Mucosa of descending colon (tissue), 3 donors: Measurements from ENCODE around the gene UFD1. TPM values are rescaled to one million over a fixed set of nuclear protein-coding genes. Genes with fewer than 3 reads are reported as not detected.

Experiments
- ATAC-seq: fragments of 200-7000 bp; cut with Tn5 transposase; one replicate; pipeline ENCODE4 v1.9.1; 2020; ENCODE audit warnings: mild to moderate bottlenecking, moderate library complexity
- DNase-seq, 3 donors: peaks; one replicate each; pipeline ENCODE4 v3.0.0-alpha.2; 2020
- H3K36me3 ChIP-seq: fragments of 200-600 bp; one replicate; pipeline ENCODE4 v1.8.0; 2021; ENCODE audit warnings: low read depth, mild to moderate bottlenecking
- H3K4me1 ChIP-seq: fragments of 200-600 bp; one replicate; pipeline ENCODE4 v1.8.0; 2021; ENCODE audit warnings: low read depth, mild to moderate bottlenecking
- H3K4me3 ChIP-seq: fragments of 200-600 bp; one replicate; pipeline ENCODE4 v1.8.0; 2021; ENCODE audit warnings: mild to moderate bottlenecking
- H3K9me3 ChIP-seq: fragments of 200-600 bp; one replicate; pipeline ENCODE4 v1.8.0; 2021; ENCODE audit warnings: mild to moderate bottlenecking
- intact Hi-C, 2 donors: fragments of 100-400 bp; cut with DNase I in 1 of 2; cut with micrococcal nuclease in 1 of 2; formaldehyde crosslinking; loops; one replicate each; pipeline versions ENCODE4 v1.11.0 to v1.11.1; 2022; cut with DNase I, micrococcal nuclease
- total RNA-seq, 3 donors: library from RNA; stranded (reverse); fragmentation: NEBNext Ultra II Directional in 2 of 3; extraction: Animal tissue kit (Norgen Biotek cat#: 25700) in 2 of 3; gene quantifications; one replicate each; pipeline versions ENCODE4 v1.2.1 to v1.2.4, GENCODE V29; 2021 to 2023
- TF ChIP-seq, protein P1 (sequence below): fragments of 200-600 bp; IDR thresholded peaks from one replicate; pipeline ENCODE4 v1.8.0; 2022; ENCODE audit warnings: antibody characterized with exemption, mild to moderate bottlenecking
- donor health status: DM: no; HTN: no; CAD: no; lungs with moderate emphysema.
- donor health status: DM: no; HTN: no; CAD: no.
- donor health status: DM: no; HTN: yes; CAD: no.

Gene UFD1
- total RNA-seq, 3 donors from 2014 or later, result 48.5 to 71.0 (median 49.9) TPM

DNA sequence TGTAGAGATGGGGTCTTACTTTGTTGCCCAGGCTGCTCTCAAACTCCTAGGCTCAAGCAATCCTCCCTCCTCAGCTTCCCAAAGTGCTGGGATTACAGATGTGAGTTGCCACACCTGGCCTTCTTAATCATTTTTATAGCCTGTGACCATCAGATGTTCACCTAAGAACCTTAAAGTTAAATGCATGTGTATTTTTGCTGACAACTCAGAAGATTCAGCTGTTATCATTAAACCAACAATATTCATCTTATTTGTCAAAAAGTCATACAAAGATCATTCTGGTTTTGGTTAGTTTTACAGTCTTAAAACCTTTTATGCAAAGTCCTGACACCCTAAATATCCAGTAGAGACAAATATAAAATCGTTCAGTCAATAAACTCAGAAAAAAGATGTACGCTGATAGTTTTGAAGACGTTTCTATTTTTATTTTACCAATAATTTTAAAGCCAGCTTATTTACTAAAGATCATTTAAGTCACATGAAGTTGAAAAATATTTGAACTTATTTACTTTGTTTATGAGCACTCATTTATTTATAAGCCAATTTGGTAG is 23.0 kb upstream of the UFD1 start:
- intact Hi-C loops, result no loop called here
- TF ChIP-seq, protein P1, sequence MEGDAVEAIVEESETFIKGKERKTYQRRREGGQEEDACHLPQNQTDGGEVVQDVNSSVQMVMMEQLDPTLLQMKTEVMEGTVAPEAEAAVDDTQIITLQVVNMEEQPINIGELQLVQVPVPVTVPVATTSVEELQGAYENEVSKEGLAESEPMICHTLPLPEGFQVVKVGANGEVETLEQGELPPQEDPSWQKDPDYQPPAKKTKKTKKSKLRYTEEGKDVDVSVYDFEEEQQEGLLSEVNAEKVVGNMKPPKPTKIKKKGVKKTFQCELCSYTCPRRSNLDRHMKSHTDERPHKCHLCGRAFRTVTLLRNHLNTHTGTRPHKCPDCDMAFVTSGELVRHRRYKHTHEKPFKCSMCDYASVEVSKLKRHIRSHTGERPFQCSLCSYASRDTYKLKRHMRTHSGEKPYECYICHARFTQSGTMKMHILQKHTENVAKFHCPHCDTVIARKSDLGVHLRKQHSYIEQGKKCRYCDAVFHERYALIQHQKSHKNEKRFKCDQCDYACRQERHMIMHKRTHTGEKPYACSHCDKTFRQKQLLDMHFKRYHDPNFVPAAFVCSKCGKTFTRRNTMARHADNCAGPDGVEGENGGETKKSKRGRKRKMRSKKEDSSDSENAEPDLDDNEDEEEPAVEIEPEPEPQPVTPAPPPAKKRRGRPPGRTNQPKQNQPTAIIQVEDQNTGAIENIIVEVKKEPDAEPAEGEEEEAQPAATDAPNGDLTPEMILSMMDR, result no peak
- ATAC-seq, result no peak

DNA sequence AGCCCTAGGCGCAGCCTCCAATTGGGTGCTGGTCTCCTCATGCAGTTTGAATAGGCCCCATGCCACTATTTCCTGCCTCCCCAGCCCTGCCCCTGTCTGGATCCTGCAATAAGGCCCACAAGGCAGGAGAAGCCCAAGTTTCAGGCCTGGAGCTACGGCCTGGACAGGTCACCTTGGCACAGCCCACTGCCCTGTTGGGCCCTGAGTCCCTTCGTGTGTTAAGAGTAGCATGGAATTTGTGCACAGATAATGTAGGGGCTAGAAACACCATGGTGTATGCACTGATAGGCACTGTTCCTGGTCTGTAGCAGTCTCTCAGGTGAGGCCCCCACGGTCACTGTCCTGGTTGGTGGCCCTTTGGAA is 20.9 kb upstream of the UFD1 start:
- no peaks in the 10 kb centered on the region for H3K9me3 ChIP-seq
- H3K36me3 ChIP-seq, result no peaks in the 10 kb centered on the region
- DNase-seq (no peak), ATAC-seq (no peak)
- TF ChIP-seq, protein P1, result no peak
- intact Hi-C loops, result no loop called here
- no peaks in the 10 kb centered on the region for H3K4me1 ChIP-seq
- no peak overlapping the region for H3K4me3 ChIP-seq

More for the DNA sequence above, 23.0 kb upstream of the UFD1 start:
- DNase-seq, result no peak
- no peaks in the 10 kb centered on the region for H3K36me3 ChIP-seq
- no peaks in the 10 kb centered on the region for H3K4me1 ChIP-seq
- no peak overlapping the region for H3K4me3 ChIP-seq
- no peaks in the 10 kb centered on the region for H3K9me3 ChIP-seq

DNA sequence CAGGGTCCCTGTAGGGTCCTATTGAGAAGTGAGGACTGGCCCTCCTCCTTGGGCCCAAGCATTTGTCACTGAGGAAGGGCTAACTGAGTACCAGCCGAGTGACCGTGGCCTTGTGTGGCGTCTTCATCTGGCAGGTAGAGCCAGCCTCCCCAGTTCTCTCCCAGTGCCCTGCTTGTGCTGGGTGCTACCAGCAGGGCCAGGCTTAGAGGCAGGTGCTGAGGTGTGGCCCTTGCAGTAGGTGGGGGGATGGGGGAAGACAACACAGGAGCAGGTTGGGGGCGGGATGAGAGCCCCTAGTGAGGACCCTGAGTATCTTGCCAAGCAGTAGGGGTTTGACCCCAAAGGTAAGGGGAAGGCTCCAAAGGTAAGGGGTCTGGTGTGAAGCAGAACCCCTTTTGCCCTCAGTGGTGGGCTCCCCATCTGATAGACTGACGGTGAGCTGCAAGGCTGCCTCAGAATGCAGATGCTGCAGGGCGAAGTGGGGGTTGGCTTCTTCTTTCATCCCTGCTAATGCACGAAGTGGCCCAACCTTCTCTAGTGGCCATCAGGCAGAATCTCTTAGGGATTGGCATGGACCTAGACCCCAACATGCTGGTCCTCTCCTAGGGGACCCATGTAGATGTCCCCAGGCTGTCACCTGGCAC is 20.4 kb upstream of the UFD1 start:
- no peak overlapping the region for H3K4me3 ChIP-seq
- ATAC-seq (no peak), DNase-seq (no peak)
- H3K4me1 ChIP-seq, result no peaks in the 10 kb centered on the region
- intact Hi-C loops, result no loop called here
- TF ChIP-seq, protein P1, result no peak
- no peaks in the 10 kb centered on the region for H3K9me3 ChIP-seq
- H3K36me3 ChIP-seq, result no peaks in the 10 kb centered on the region

DNA sequence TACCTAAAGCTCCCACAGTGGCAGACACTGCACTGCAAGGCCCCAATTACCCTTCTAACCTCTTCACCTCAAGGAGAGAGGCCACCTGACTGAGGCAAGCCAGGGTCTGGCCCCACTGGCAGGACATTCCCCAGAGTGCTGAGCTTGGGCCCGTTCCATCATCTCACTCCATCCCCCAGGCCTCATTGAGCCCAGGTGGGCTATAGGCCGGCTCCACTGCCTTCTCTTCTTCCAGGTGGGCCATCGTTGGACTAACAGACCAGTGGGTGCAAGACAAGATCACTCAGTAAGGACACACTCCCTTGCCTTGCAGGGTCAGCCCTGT is 19.8 kb upstream of the UFD1 start:
- TF ChIP-seq, protein P1, result no peak
- intact Hi-C loops, result no loop called here
- H3K4me1 ChIP-seq, result no peaks in the 10 kb centered on the region
- H3K4me3 ChIP-seq, result no peak overlapping the region
- no peak for DNase-seq
- ATAC-seq, result no peak
- no peaks in the 10 kb centered on the region for H3K36me3 ChIP-seq
- H3K9me3 ChIP-seq, result no peaks in the 10 kb centered on the region

DNA sequence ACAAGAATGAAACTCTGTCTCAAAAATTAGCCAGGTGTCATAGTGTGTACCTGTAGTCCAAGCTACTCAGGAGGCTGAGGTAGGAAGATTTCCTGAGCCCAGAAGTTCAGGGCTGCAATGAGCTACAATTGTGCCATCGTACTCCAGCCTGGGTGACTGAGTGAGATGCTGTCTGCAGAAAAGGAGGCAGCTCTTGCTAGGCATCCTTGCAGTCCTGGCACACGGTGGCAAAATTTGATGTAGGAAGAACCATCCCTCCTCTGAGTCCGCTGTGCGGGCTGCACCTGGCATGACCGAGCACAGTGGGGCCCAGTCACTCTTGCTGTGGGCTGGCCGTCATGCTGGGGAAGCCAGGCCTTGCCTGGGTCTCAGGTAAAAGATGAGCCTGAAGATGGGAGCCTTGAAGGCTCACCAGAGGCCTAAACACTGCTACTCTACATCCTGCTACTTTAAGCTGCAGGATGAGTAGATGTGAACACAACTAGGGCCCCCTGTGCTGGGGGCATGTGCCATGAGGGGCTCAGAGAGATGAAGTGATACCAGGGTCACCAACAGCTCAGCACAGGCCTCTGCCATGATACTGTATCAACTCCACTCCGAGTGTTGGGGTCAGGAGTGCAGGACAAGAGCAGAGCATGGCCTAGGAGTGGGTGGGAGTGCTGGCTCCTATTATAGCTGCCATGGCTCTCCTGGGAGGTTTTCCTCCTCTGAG is 19.3 kb upstream of the UFD1 start:
- no peak for DNase-seq
- no peaks in the 10 kb centered on the region for H3K9me3 ChIP-seq
- intact Hi-C loops, result no loop called here
- TF ChIP-seq, protein P1, result no peak
- no peak for ATAC-seq
- no peaks in the 10 kb centered on the region for H3K4me1 ChIP-seq
- no peak overlapping the region for H3K4me3 ChIP-seq
- H3K36me3 ChIP-seq, result no peaks in the 10 kb centered on the region
